ENCODE measurements around the gene CTDSPL2. TPM values are rescaled to one million over a fixed set of nuclear protein-coding genes. Genes with fewer than 3 reads are reported as not detected.

CTDSPL2 gene
- total and polyA plus RNA-seq, 5 donors = 4.8 to 25.7 (median 21.5) TPM

- no peaks in the 10 kb centered on the region for H3K4me1 ChIP-seq (ENCODE audit: control insufficient read depth, insufficient read depth, low read length)
- no peaks in the 10 kb centered on the region for H3K9me3 ChIP-seq (ENCODE audit: control insufficient read depth, low read length)
- H3K27me3 ChIP-seq (ENCODE audit: control insufficient read depth, insufficient read depth) = no peaks in the 10 kb centered on the region
- intact Hi-C loops (cut with DNase I) = no loop called here
- ATAC-seq (no peak), DNase-seq (no peak)
- no peak overlapping the region for H3K4me3 ChIP-seq (ENCODE audit: low read length)
- H3K27ac ChIP-seq (ENCODE audit: low read length) = no peak overlapping the region
- WGBS = 61% methylated on average over 3 of the region's 3 CpGs
Observed at GRCh38 chr15:44485880-44486279, 58.5 kb downstream of the CTDSPL2 start.

- DNase-seq = no peak
- no peaks in the 10 kb centered on the region for H3K4me1 ChIP-seq (ENCODE audit: control insufficient read depth, insufficient read depth, low read length)
- H3K27ac ChIP-seq (ENCODE audit: low read length) = no peak overlapping the region
- no peaks in the 10 kb centered on the region for H3K27me3 ChIP-seq (ENCODE audit: control insufficient read depth, insufficient read depth)
- H3K9me3 ChIP-seq (ENCODE audit: control insufficient read depth, low read length) = no peaks in the 10 kb centered on the region
- 89% methylated on average over 1 of the region's 1 CpG for WGBS
- H3K4me3 ChIP-seq (ENCODE audit: low read length) = no peak overlapping the region
- ATAC-seq = peak in 1 of 2 donors; percentile 44
- intact Hi-C loops (cut with DNase I) = no loop called here
Observed at GRCh38 chr15:44489464-44489863, 62.0 kb downstream of the CTDSPL2 start.

GRCh38 chr15:44490622-44491021 is 63.2 kb downstream of the CTDSPL2 start:
- intact Hi-C loops (cut with DNase I) = no loop called here
- ATAC-seq = no peak
- 82% methylated on average over 3 of the region's 3 CpGs for WGBS

GRCh38 chr15:44492040-44492439 is 64.6 kb downstream of the CTDSPL2 start:
- H3K4me1 ChIP-seq (ENCODE audit: control insufficient read depth, insufficient read depth, low read length) = no peaks in the 10 kb centered on the region
- no peak for DNase-seq
- no peak overlapping the region for H3K27ac ChIP-seq (ENCODE audit: low read length)
- no peaks in the 10 kb centered on the region for H3K27me3 ChIP-seq (ENCODE audit: control insufficient read depth, insufficient read depth)
- 93% methylated on average over 7 of the region's 7 CpGs for WGBS
- ATAC-seq = no peak
- H3K9me3 ChIP-seq (ENCODE audit: control insufficient read depth, low read length) = no peaks in the 10 kb centered on the region
- H3K4me3 ChIP-seq (ENCODE audit: low read length) = no peak overlapping the region
- intact Hi-C loops (cut with DNase I) = no loop called here

More at GRCh38 chr15:44490622-44491021, 63.2 kb downstream of the CTDSPL2 start:
- H3K27ac ChIP-seq (ENCODE audit: low read length) = no peak overlapping the region
- H3K9me3 ChIP-seq (ENCODE audit: control insufficient read depth, low read length) = no peaks in the 10 kb centered on the region
- H3K4me3 ChIP-seq (ENCODE audit: low read length) = no peak overlapping the region
- no peaks in the 10 kb centered on the region for H3K4me1 ChIP-seq (ENCODE audit: control insufficient read depth, insufficient read depth, low read length)
- DNase-seq = no peak
- no peaks in the 10 kb centered on the region for H3K27me3 ChIP-seq (ENCODE audit: control insufficient read depth, insufficient read depth)

GRCh38 chr15:44492672-44493071 is 65.2 kb downstream of the CTDSPL2 start:
- H3K4me1 ChIP-seq (ENCODE audit: control insufficient read depth, insufficient read depth, low read length) = no peaks in the 10 kb centered on the region
- no peak for ATAC-seq
- DNase-seq = no peak
- no peaks in the 10 kb centered on the region for H3K27me3 ChIP-seq (ENCODE audit: control insufficient read depth, insufficient read depth)
- H3K4me3 ChIP-seq (ENCODE audit: low read length) = no peak overlapping the region
- H3K9me3 ChIP-seq (ENCODE audit: control insufficient read depth, low read length) = no peaks in the 10 kb centered on the region
- H3K27ac ChIP-seq (ENCODE audit: low read length) = no peak overlapping the region
- WGBS = 86% methylated on average over 3 of the region's 3 CpGs
- intact Hi-C loops (cut with DNase I) = no loop called here

- Histone ChIP-seq H3K9me3 (ENCODE audit: control insufficient read depth, low read length) (no peaks in the 10 kb centered on the region), H3K27me3 (ENCODE audit: control insufficient read depth, insufficient read depth) (no peaks in the 10 kb centered on the region), H3K4me3 (ENCODE audit: low read length) (no peak overlapping the region), H3K4me1 (ENCODE audit: control insufficient read depth, insufficient read depth, low read length) (no peaks in the 10 kb centered on the region), H3K27ac (ENCODE audit: low read length) (no peak overlapping the region)
- ATAC-seq = no peak
- no peak for DNase-seq
- WGBS = 97% methylated on average over 8 of the region's 8 CpGs
- intact Hi-C loops (cut with DNase I) = no loop called here
Observed at GRCh38 chr15:44495562-44495961, 68.1 kb downstream of the CTDSPL2 start.

- WGBS = 81% methylated on average over 3 of the region's 3 CpGs
- H3K27ac ChIP-seq (ENCODE audit: low read length) = no peak overlapping the region
- intact Hi-C loops (cut with DNase I) = no loop called here
- H3K4me1 ChIP-seq (ENCODE audit: control insufficient read depth, insufficient read depth, low read length) = peaks cover 1% of the 10 kb centered on the region
- DNase-seq (no peak), ATAC-seq (no peak)
- no peak overlapping the region for H3K4me3 ChIP-seq (ENCODE audit: low read length)
- no peaks in the 10 kb centered on the region for H3K27me3 ChIP-seq (ENCODE audit: control insufficient read depth, insufficient read depth)
- no peaks in the 10 kb centered on the region for H3K9me3 ChIP-seq (ENCODE audit: control insufficient read depth, low read length)
Observed at GRCh38 chr15:44500555-44500954, 73.1 kb downstream of the CTDSPL2 start.

- no peak overlapping the region for H3K27ac ChIP-seq (ENCODE audit: low read length)
- 82% methylated on average over 3 of the region's 3 CpGs for WGBS
- H3K9me3 ChIP-seq (ENCODE audit: control insufficient read depth, low read length) = no peaks in the 10 kb centered on the region
- DNase-seq = no peak
- intact Hi-C loops (cut with DNase I) = no loop called here
- H3K4me3 ChIP-seq (ENCODE audit: low read length) = no peak overlapping the region
- peaks cover 1% of the 10 kb centered on the region for H3K4me1 ChIP-seq (ENCODE audit: control insufficient read depth, insufficient read depth, low read length)
- H3K27me3 ChIP-seq (ENCODE audit: control insufficient read depth, insufficient read depth) = no peaks in the 10 kb centered on the region
- ATAC-seq = peak in 1 of 2 donors; percentile 49
Observed at GRCh38 chr15:44501768-44502366, 74.4 kb downstream of the CTDSPL2 start.

GRCh38 chr15:44516436-44516835 is 89.0 kb downstream of the CTDSPL2 start:
- Histone ChIP-seq H3K9me3 (ENCODE audit: control insufficient read depth, low read length) (no peaks in the 10 kb centered on the region), H3K4me3 (ENCODE audit: low read length) (no peak overlapping the region), H3K27me3 (ENCODE audit: control insufficient read depth, insufficient read depth) (no peaks in the 10 kb centered on the region), H3K4me1 (ENCODE audit: control insufficient read depth, insufficient read depth, low read length) (no peaks in the 10 kb centered on the region), H3K27ac (ENCODE audit: low read length) (no peak overlapping the region)
- no peak for ATAC-seq
- DNase-seq = no peak
- intact Hi-C loops (cut with DNase I) = no loop called here

- no peak for DNase-seq
- no peak overlapping the region for H3K4me3 ChIP-seq (ENCODE audit: low read length)
- no peak for ATAC-seq
- H3K9me3 ChIP-seq (ENCODE audit: control insufficient read depth, low read length) = no peaks in the 10 kb centered on the region
- intact Hi-C loops (cut with DNase I) = no loop called here
- WGBS = 86% methylated on average over 6 of the region's 6 CpGs
- H3K27ac ChIP-seq (ENCODE audit: low read length) = no peak overlapping the region
- H3K27me3 ChIP-seq (ENCODE audit: control insufficient read depth, insufficient read depth) = no peaks in the 10 kb centered on the region
- H3K4me1 ChIP-seq (ENCODE audit: control insufficient read depth, insufficient read depth, low read length) = no peaks in the 10 kb centered on the region
Observed at GRCh38 chr15:44519537-44519936, 92.1 kb downstream of the CTDSPL2 start.

- Histone ChIP-seq H3K27ac (ENCODE audit: low read length) (no peak overlapping the region), H3K27me3 (ENCODE audit: control insufficient read depth, insufficient read depth) (no peaks in the 10 kb centered on the region), H3K4me1 (ENCODE audit: control insufficient read depth, insufficient read depth, low read length) (no peaks in the 10 kb centered on the region), H3K9me3 (ENCODE audit: control insufficient read depth, low read length) (no peaks in the 10 kb centered on the region), H3K4me3 (ENCODE audit: low read length) (no peak overlapping the region)
- intact Hi-C loops (cut with DNase I) = no loop called here
- DNase-seq (no peak), ATAC-seq (no peak)
- 97% methylated on average over 1 of the region's 1 CpG for WGBS
Observed at GRCh38 chr15:44525018-44525417, 97.6 kb downstream of the CTDSPL2 start.

GRCh38 chr15:44527241-44527640 is 99.8 kb downstream of the CTDSPL2 start:
- WGBS = 79% methylated on average over 2 of the region's 2 CpGs
- Histone ChIP-seq H3K4me1 (ENCODE audit: control insufficient read depth, insufficient read depth, low read length) (no peaks in the 10 kb centered on the region), H3K27ac (ENCODE audit: low read length) (no peak overlapping the region), H3K9me3 (ENCODE audit: control insufficient read depth, low read length) (no peaks in the 10 kb centered on the region), H3K4me3 (ENCODE audit: low read length) (no peak overlapping the region), H3K27me3 (ENCODE audit: control insufficient read depth, insufficient read depth) (no peaks in the 10 kb centered on the region)
- no peak for DNase-seq
- no peak for ATAC-seq
- intact Hi-C loops (cut with DNase I) = no loop called here
